Activated naive CD4-positive, alpha-beta T cell treated with anti-CD3 and anti-CD28 coated beads, Interleukin-2, amount 50 U/mL, for 72 hours (primary cell): ENCODE measurements around the gene WDR83. TPM values are rescaled to one million over a fixed set of nuclear protein-coding genes. Genes with fewer than 3 reads are reported as not detected.
A peak's percentile ranks its signal among the peaks of the same experiment; 100 is the strongest.
"Not testable (repeated sequence)": the region's sequence is repeated elsewhere in the genome, so short reads cannot be mapped to it uniquely, and the experiment has no call there.

Experiments used
- ATAC-seq, 2 donors: fragments of 150-1000 bp; cut with Tn5 transposase; 2 replicates each; pipeline ENCODE4 v1.10.0; 2021; ENCODE audit warnings: mild to moderate bottlenecking in 2 of 2, moderate library complexity in 2 of 2
- DNase-seq, 2 donors: peaks; one replicate each; pipeline ENCODE4 v3.0.0; 2021 to 2022; ENCODE audit warnings: low spot score in 2 of 2
- H3K27ac Mint-ChIP-seq, 2 donors: one replicate each; pipeline ENCODE4 v1.8.0; 2022; ENCODE audit warnings: mild to moderate bottlenecking in 2 of 2, mixed read lengths in 2 of 2
- H3K36me3 Mint-ChIP-seq, 2 donors: one replicate each; pipeline ENCODE4 v1.8.0; 2022; ENCODE audit warnings: mixed read lengths in 2 of 2
- H3K9me3 Mint-ChIP-seq, 2 donors: one replicate each; pipeline ENCODE4 v1.8.0; 2022; ENCODE audit warnings: mixed read lengths in 2 of 2
- total RNA-seq, 2 donors: library from RNA; stranded (reverse); gene quantifications; one replicate each; pipeline ENCODE4 v1.2.3, GENCODE V29; 2022

The WDR83 gene
- total RNA-seq, 2 donors from 2014 or later: 14.9 to 21.8 TPM

DNA sequence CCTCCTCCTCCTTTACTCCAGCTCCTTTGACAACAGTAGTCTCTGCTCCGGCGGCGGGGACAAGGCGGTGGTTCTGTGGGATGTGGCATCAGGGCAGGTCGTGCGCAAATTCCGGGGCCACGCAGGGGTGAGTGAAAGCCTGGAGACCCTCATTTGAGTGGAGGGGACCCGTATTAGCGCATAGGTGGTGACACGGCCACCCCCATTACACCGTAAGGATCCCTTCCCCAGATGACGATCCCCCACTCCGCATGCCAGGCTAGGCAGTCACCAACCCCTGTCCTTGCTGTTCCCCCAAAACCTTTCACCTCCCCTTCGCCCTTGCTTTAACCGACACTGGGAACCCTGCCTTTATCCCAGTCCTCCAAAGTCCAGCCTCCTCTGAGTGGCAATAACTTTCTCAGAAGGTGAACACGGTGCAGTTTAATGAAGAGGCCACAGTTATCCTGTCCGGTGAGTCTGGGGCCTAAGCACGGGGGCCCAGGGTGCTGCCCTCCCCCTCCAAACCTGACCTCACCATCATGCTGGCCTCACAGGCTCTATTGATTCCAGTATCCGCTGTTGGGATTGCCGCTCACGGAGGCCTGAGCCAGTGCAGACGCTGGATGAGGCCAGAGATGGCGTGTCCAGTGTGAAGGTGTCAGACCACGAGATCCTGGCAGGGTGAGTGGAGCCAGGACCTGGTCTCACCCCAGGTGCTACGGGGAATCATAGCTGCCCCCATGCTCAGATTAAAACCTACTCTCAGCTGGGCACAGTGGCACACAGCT, 3.7 kb downstream of the WDR83 start:
- Mint-ChIP-seq H3K9me3 (no peaks in the 10 kb centered on the region), H3K36me3 (peaks cover 30 to 34% of the 10 kb centered on the region in 2 donors), H3K27ac (peak overlapping the region; percentile 98 to 100)
- no peak for ATAC-seq
- DNase-seq: no peak

DNA sequence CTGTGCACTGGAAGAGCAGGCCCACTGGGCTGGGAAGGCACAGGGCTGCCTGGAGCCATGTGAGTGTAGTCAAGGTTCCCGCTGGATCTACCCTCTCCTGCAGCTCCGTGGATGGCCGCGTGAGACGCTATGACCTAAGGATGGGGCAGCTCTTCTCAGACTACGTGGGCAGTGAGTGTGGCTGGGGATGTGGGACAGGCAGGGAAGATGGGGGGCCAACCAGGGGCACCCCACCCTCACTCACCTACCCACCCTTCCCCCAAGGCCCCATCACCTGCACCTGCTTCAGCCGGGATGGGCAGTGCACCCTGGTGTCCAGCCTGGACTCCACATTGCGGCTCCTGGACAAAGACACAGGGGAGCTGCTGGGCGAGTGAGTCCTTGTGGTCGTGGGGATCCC, 6.1 kb downstream of the WDR83 start:
- H3K36me3 Mint-ChIP-seq: peaks cover 24 to 35% of the 10 kb centered on the region in 2 donors
- no peaks in the 10 kb centered on the region for H3K9me3 Mint-ChIP-seq
- DNase-seq: no peak
- no peak for ATAC-seq
- H3K27ac Mint-ChIP-seq: no peak overlapping the region

DNA sequence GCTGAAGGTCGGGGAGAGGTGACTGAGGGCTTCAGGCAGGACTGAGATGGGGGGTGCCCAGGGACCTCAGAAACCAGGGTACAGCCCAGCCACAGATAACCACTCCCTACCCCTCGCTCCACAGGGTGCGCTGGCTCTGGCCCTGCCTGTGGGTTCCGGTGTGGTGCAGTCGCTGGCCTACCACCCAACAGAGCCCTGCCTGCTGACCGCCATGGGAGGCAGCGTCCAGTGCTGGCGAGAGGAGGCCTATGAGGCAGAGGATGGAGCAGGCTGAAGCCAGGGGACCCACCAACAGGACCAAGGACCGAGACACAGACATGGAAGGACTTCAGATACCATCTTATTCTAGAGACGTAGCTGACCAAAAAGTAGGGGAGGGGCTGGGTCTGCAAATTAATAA, 8.8 kb downstream of the WDR83 start:
- H3K9me3 Mint-ChIP-seq: no peaks in the 10 kb centered on the region
- peaks cover 14 to 26% of the 10 kb centered on the region in 2 donors for H3K36me3 Mint-ChIP-seq
- no peak for DNase-seq
- ATAC-seq: no peak
- peak overlapping the region; percentile 25 to 36 for H3K27ac Mint-ChIP-seq

- Mint-ChIP-seq H3K36me3 (peaks cover 17 to 25% of the 10 kb centered on the region in 2 donors), H3K27ac (peak overlapping the region; percentile 36 to 66), H3K9me3 (no peaks in the 10 kb centered on the region)
- ATAC-seq (peak in 1 of 2 donors; percentile 1), DNase-seq (no peak)
Measured at GRCh38 chr19:12675940-12676339, 9.3 kb downstream of the WDR83 start.

GRCh38 chr19:12676384-12676792, 9.8 kb downstream of the WDR83 start:
- Mint-ChIP-seq H3K27ac (peak overlapping the region; percentile 6 to 66), H3K36me3 (peaks cover 20 to 29% of the 10 kb centered on the region in 2 donors), H3K9me3 (no peaks in the 10 kb centered on the region)
- peak; percentile 32 to 38 for ATAC-seq
- DNase-seq: peak; percentile 82 to 93

DNA sequence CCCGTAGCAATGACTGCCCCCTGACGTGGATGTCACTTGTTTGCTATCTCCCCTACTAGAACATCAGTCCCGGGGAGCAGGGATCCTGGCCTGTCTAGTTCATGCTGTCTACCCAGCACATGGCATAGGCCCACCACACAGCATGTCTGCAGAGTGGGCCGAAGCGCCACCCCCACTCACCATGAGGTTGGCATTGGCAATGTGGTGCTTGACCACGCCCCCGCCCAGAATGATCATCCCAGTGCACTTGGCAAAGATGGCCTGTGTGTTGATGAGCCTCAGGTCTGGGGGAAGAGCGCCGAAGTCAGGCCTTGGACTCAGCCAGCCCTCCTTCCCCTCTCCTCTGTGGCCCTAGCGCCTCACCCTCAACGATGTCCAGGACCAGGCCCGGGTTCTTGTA, 10.3 kb downstream of the WDR83 start:
- Mint-ChIP-seq H3K27ac (no peak overlapping the region), H3K36me3 (peaks cover 20 to 33% of the 10 kb centered on the region in 2 donors), H3K9me3 (no peaks in the 10 kb centered on the region)
- DNase-seq (no peak), ATAC-seq (no peak)

GRCh38 chr19:12678039-12678438, 11.4 kb downstream of the WDR83 start:
- H3K27ac Mint-ChIP-seq, DNase-seq, H3K9me3 Mint-ChIP-seq, ATAC-seq: not testable (repeated sequence)
- peaks cover 20 to 33% of the 10 kb centered on the region in 2 donors for H3K36me3 Mint-ChIP-seq

GRCh38 chr19:12680034-12680433, 13.4 kb downstream of the WDR83 start:
- DNase-seq (no peak), ATAC-seq (no peak)
- H3K27ac Mint-ChIP-seq: peak overlapping the region in 1 of 2 donors; percentile 22
- H3K9me3 Mint-ChIP-seq: no peaks in the 10 kb centered on the region
- H3K36me3 Mint-ChIP-seq: peaks cover 20 to 33% of the 10 kb centered on the region in 2 donors

GRCh38 chr19:12681074-12681987, 14.7 kb downstream of the WDR83 start, which contains the start of gene DHPS:
TSS of gene DHPS (minus strand) at chr19:12681880. CDS start at chr19:12681766, 114 bp downstream.
- DNase-seq: peak; percentile 88 to 90
- Mint-ChIP-seq H3K27ac (peak within 1 kb of the TSS; percentile 98 to 99), H3K36me3 (peaks cover 20 to 30% of the 10 kb centered on the region in 2 donors), H3K9me3 (no peaks in the 10 kb centered on the region)
- peak; percentile 87 to 92 for ATAC-seq

- ATAC-seq (no peak), DNase-seq (no peak)
- Mint-ChIP-seq H3K9me3 (no peaks in the 10 kb centered on the region), H3K27ac (peak overlapping the region in 1 of 2 donors; percentile 3), H3K36me3 (peaks cover 4 to 9% of the 10 kb centered on the region in 2 donors)
Measured at GRCh38 chr19:12685831-12686230, 19.2 kb downstream of the WDR83 start.

- H3K27ac Mint-ChIP-seq: peak within 1 kb of the TSS; percentile 37 to 64
- no peaks in the 10 kb centered on the region for H3K9me3 Mint-ChIP-seq
- DNase-seq (no peak), ATAC-seq (peak in 1 of 2 donors; percentile 14)
- H3K36me3 Mint-ChIP-seq: no peaks in the 10 kb centered on the region
Measured at GRCh38 chr19:12687496-12688196, 21.0 kb downstream of the WDR83 start, which contains the start of gene GNG14. TSS of gene GNG14 (plus strand) at chr19:12687998. CDS start at chr19:12688049, 51 bp downstream.

GRCh38 chr19:12689012-12689411, 22.4 kb downstream of the WDR83 start:
- H3K9me3 Mint-ChIP-seq: no peaks in the 10 kb centered on the region
- H3K36me3 Mint-ChIP-seq: no peaks in the 10 kb centered on the region
- no peak for ATAC-seq
- DNase-seq: no peak
- peak overlapping the region in 1 of 2 donors; percentile 64 for H3K27ac Mint-ChIP-seq

DNA sequence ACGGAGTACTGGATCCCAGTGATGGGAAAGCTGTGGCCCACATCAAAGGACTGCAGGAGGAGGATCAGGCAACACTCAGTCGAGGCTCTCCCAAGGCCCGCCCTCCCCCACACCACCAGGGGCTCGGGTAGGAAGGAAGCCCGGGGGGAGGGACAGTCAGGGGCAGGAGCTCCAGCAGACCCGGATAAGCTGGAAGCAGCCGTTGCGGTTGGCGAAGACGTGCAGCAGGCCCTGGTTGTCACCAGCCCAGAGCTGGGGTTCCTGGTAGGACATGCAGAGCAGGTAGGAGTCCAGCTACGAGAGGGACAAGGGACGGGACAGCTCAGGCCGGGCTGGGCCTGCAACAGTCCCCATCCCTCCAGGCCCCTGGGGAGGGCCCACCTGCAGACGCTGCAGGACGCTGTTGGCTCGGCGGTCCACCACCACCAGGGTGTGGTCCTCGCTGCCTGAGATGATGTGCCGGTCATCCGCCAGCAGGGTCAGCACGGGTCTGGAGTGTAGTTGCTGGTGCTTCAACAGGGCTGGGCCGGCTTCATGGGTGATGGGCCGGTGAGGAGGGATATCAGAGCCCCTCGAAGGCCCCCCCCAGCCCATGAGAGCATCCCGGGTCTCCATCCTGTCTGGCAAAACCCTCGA, 23.1 kb downstream of the WDR83 start:
- ATAC-seq (peak in 1 of 2 donors; percentile 19), DNase-seq (no peak)
- Mint-ChIP-seq H3K9me3 (no peaks in the 10 kb centered on the region), H3K36me3 (no peaks in the 10 kb centered on the region), H3K27ac (no peak overlapping the region)

- Mint-ChIP-seq H3K9me3 (no peaks in the 10 kb centered on the region), H3K36me3 (peaks cover 0 to 4% of the 10 kb centered on the region in 2 donors), H3K27ac (no peak overlapping the region)
- ATAC-seq (no peak), DNase-seq (no peak)
Measured at GRCh38 chr19:12692960-12693359, 26.4 kb downstream of the WDR83 start.

GRCh38 chr19:12694641-12695040, 28.0 kb downstream of the WDR83 start:
- Mint-ChIP-seq H3K27ac (no peak overlapping the region), H3K36me3 (peaks cover 0 to 8% of the 10 kb centered on the region in 2 donors), H3K9me3 (no peaks in the 10 kb centered on the region)
- ATAC-seq: no peak
- DNase-seq: no peak

GRCh38 chr19:12695096-12695495, 28.5 kb downstream of the WDR83 start:
- DNase-seq (no peak), ATAC-seq (no peak)
- Mint-ChIP-seq H3K9me3 (no peaks in the 10 kb centered on the region), H3K27ac (no peak overlapping the region), H3K36me3 (peaks cover 0 to 8% of the 10 kb centered on the region in 2 donors)
